K562 (cell line): ENCODE data around the gene GABARAPL2. TPM values are rescaled to one million over a fixed set of nuclear protein-coding genes. Genes with fewer than 3 reads are reported as not detected.

Source experiments
- ATAC-seq: fragments of 200-7000 bp; cut with Tn5 transposase; 3 replicates; pipeline ENCODE4 v1.9.1; 2020; ENCODE audit warnings: moderate library complexity
- BruUV-seq: library from RNA; stranded (reverse); fragments of 400-500 nt; replicated peaks from 2 replicates; lab custom pipeline; 2021; lab: Mats Ljungman, UMichigan
- CTCF ChIA-PET: fragments of 300-600 bp; formaldehyde crosslinking; extraction: SDS; loops from one replicate; lab custom pipeline; 2021; ENCODE audit warnings: low intra/inter-chr PET ratio; lab: Yijun Ruan, JAX
- POLR2A ChIA-PET: fragments of 300-600, 350-650 bp; sonication (Branson Sonifier 250); formaldehyde crosslinking; extraction: SDS; loops from one replicate; lab custom pipeline; 2021; ENCODE audit warnings: antibody characterized with exemption, inconsistent platforms; lab: Yijun Ruan, JAX
- DNase-seq, 4 experiments: peaks; one replicate each; pipeline versions ENCODE4 v3.0.0 to v3.0.0-alpha.2; 2011 to 2018; ENCODE audit warnings: low spot score in 3 of 4, mixed read lengths in 3 of 4; ENCODE audit errors: extremely low read depth in 1 of 4
- FAIRE-seq: peaks from 2 replicates; lab custom pipeline; 2011; peaks lifted over from hg19 to GRCh38; lab: Jason Lieb, UNC
- H2AFZ ChIP-seq: 2 replicates; pipeline ENCODE4 v1.6.0; 2011; ENCODE audit warnings: low read depth, low read length, control low read depth, inconsistent platforms
- H3K27ac ChIP-seq: fragments of 200-600 bp; 3 replicates; pipeline ENCODE4 v1.8.0; 2011; ENCODE audit warnings: low read depth, mild to moderate bottlenecking, control low read depth, inconsistent platforms, low read length, moderate library complexity, mixed read lengths; ENCODE audit errors: extremely low read depth
- H3K27me3 ChIP-seq, 2 experiments: fragments of 300-600 bp in 1 of 2; 2 replicates in 1 of 2; 3 replicates in 1 of 2; pipeline versions ENCODE4 v1.6.0 to v1.8.0; 2011; ENCODE audit warnings: inconsistent platforms in 2 of 2, low read length in 2 of 2, mild to moderate bottlenecking in 1 of 2, mixed read lengths in 1 of 2, moderate library complexity in 1 of 2; ENCODE audit not compliant: control insufficient read depth in 2 of 2, insufficient read depth in 2 of 2
- H3K36me3 ChIP-seq: fragments of 300-600 bp; 3 replicates; pipeline ENCODE4 v1.8.0; 2011; ENCODE audit warnings: mild to moderate bottlenecking, low read length, inconsistent platforms; ENCODE audit not compliant: control insufficient read depth, insufficient read depth
- H3K4me1 ChIP-seq, 2 experiments: fragments of 200-600 bp in 1 of 2; replicated peaks in 1 of 2; 2 replicates in 1 of 2; 3 replicates in 1 of 2; pipeline versions ENCODE4 v1.5.1 to v1.8.0; 2011; ENCODE audit warnings: inconsistent platforms in 2 of 2, low read length in 2 of 2, mild to moderate bottlenecking in 1 of 2, mixed read lengths in 1 of 2, moderate library complexity in 1 of 2; ENCODE audit not compliant: control insufficient read depth in 2 of 2, insufficient read depth in 2 of 2
- H3K4me2 ChIP-seq: 2 replicates; pipeline ENCODE4 v1.6.1; 2011; ENCODE audit warnings: low read length, control low read depth, inconsistent platforms, mixed read lengths; ENCODE audit not compliant: insufficient read depth
- H3K4me3 ChIP-seq: fragments of 200-600 bp; sonication (generic), shearing (Covaris generic); 2 replicates; pipeline ENCODE4 v1.5.1; 2016; ENCODE audit warnings: control low read depth, inconsistent platforms
- H3K79me2 ChIP-seq: fragments of 200-600 bp; 3 replicates; pipeline ENCODE4 v1.8.0; 2011; ENCODE audit warnings: low read length, inconsistent platforms; ENCODE audit not compliant: control insufficient read depth, insufficient read depth
- H3K9ac ChIP-seq, 2 experiments: 2 replicates each; pipeline versions ENCODE4 v1.6.0 to v1.6.1; 2011; ENCODE audit warnings: low read depth in 2 of 2, low read length in 2 of 2, control low read depth in 1 of 2, inconsistent platforms in 1 of 2, mild to moderate bottlenecking in 1 of 2, mixed read lengths in 1 of 2; ENCODE audit not compliant: insufficient read depth in 1 of 2
- H3K9me1 ChIP-seq: one replicate; pipeline ENCODE4 v1.6.0; 2011; ENCODE audit warnings: inconsistent platforms, mild to moderate bottlenecking, low read length, moderate library complexity; ENCODE audit not compliant: control insufficient read depth, insufficient read depth
- H3K9me3 ChIP-seq: replicated peaks from 2 replicates; pipeline ENCODE4 v1.5.1; 2011; ENCODE audit warnings: low read depth, low read length, inconsistent platforms; ENCODE audit not compliant: control insufficient read depth, insufficient read depth
- H4K20me1 ChIP-seq: replicated peaks from 2 replicates; pipeline ENCODE4 v1.6.1; 2011; ENCODE audit warnings: low read length, inconsistent platforms, mixed read lengths; ENCODE audit not compliant: control insufficient read depth, insufficient read depth
- CBX2 ChIP-seq: fragments of 200-600 bp; sonication (generic); IDR thresholded peaks from one replicate; pipeline ENCODE4 v1.6.1; 2012; ENCODE audit warnings: mild to moderate bottlenecking, low read length, inconsistent platforms; ENCODE audit not compliant: insufficient read depth, poor library complexity, severe bottlenecking
- TFE3 ChIP-seq: fragments of 450-650 bp; formaldehyde crosslinking; IDR thresholded peaks from 2 replicates; pipeline ENCODE4 v1.4.0; 2020; ENCODE audit warnings: mild to moderate bottlenecking, mixed read lengths
- ZFX ChIP-seq: sonication (generic); formaldehyde crosslinking; IDR thresholded peaks from 2 replicates; pipeline ENCODE4 v1.8.0; 2022; ENCODE audit warnings: mild to moderate bottlenecking, missing genetic modification reagents, moderate library complexity
- WGBS: fragments of 100-300 bp; shearing (Covaris generic); methylation state at CpG from one replicate; pipeline ENCODE4 v1.1.6; 2016; ENCODE audit warnings: low coverage, mixed read lengths; ENCODE audit not compliant: insufficient coverage; ENCODE audit errors: missing lambda C conversion rate; 5-methylcytosine and 5-hydroxymethylcytosine counted together
- in situ Hi-C: fragments of 300-500 bp; cut with MboI; formaldehyde crosslinking; loops from 4 replicates; pipeline ENCODE4 v1.15.0; 2018; ENCODE audit warnings: inconsistent platforms, mixed read lengths
- intact Hi-C: fragments of 100-400 bp; cut with micrococcal nuclease; formaldehyde crosslinking; loops from 2 replicates; pipeline ENCODE4 v1.14.2; 2022
- polyA plus RNA-seq, 8 experiments: library from polyadenylated mRNA; depleted of rRNA in 4 of 8; stranded (reverse) in 5 of 8; unstranded in 3 of 8; fragments of >200 nt; fragmentation: Nextera tagmentation in 2 of 8; fragmentation: Illumina TruSeq in 1 of 8; extraction: Ambion mirVana in 2 of 8; extraction: Trizol in 1 of 8; gene quantifications; 2 replicates each; pipeline versions ENCODE4 v1.2.1 to v1.2.3, GENCODE V29; 2011 to 2014; ENCODE audit warnings: inconsistent platforms in 1 of 8, missing spikeins in 1 of 8
- total RNA-seq, 7 experiments: library from RNA; depleted of rRNA in 6 of 7; stranded (reverse); fragments of >200 nt in 6 of 7; fragmentation: Illumina TruSeq in 2 of 7; extraction: Trizol in 2 of 7; gene quantifications; 2 replicates each; pipeline versions ENCODE4 v1.2.1 to v1.2.3, GENCODE V29; 2011 to 2021; ENCODE audit warnings: low replicate concordance in 1 of 7

GABARAPL2 gene
- total and polyA plus RNA-seq, 9 of the 15 experiments (the other 6 are each of a cell fraction or from before 2014, with no cell fraction given), result 42.1 to 288 (median 91.8) TPM

- CTCF ChIA-PET, result no interaction called here
Observed at GRCh38 chr16:75573955-75574354, 7.8 kb downstream of the GABARAPL2 start.

GRCh38 chr16:75575958-75576357 is 9.8 kb downstream of the GABARAPL2 start:
- no peaks in the 10 kb centered on the region for H3K27me3 ChIP-seq
- BruUV-seq, result no TSS peak
- ATAC-seq (no peak), FAIRE-seq (no peak), DNase-seq (no peak)
- in situ Hi-C loops (no loop called here), intact Hi-C loops (no loop called here)
- H3K79me2 ChIP-seq, result peaks cover 11% of the 10 kb centered on the region; the same call in 1 of the 3 replicates
- TF ChIP-seq ZFX (CRISPR knock-in tag), result peak; percentile 34; the same call in 1 of the 2 replicates
- TF ChIP-seq TFE3, result no peak
- no peak overlapping the region for H3K9ac ChIP-seq
- POLR2A ChIA-PET, result interaction anchor here (1.3 to 2.4 kb wide), 4 partner anchors 8 to 15 kb away, joined by 3 to 11 read pairs (median 6); partner anchors contain the start of gene GABARAPL2
- H4K20me1 ChIP-seq, result peaks cover 9% of the 10 kb centered on the region; the same call in 1 of the 2 replicates
- H3K4me2 ChIP-seq, result no peak overlapping the region
- peaks cover 77% of the 10 kb centered on the region; the same call in 2 of the 3 replicates for H3K36me3 ChIP-seq
- no peaks in the 10 kb centered on the region for H3K9me3 ChIP-seq
- no peaks in the 10 kb centered on the region for H3K9me1 ChIP-seq
- no peak overlapping the region for H3K27ac ChIP-seq
- H2AFZ ChIP-seq, result no peak overlapping the region
- 71% methylated on average over 3 of the region's 3 CpGs for WGBS
- CTCF ChIA-PET, result no interaction called here
- H3K4me1 ChIP-seq, result peaks cover 15 to 20% of the 10 kb centered on the region in 2 experiments; a peak in 3 of 5 replicates
- H3K4me3 ChIP-seq, result no peak overlapping the region

More at GRCh38 chr16:75573955-75574354, 7.8 kb downstream of the GABARAPL2 start:
- Histone ChIP-seq H2AFZ (no peak overlapping the region), H3K4me3 (no peak overlapping the region), H3K27ac (no peak overlapping the region), H3K4me2 (no peak overlapping the region), H3K79me2 (peaks cover 11% of the 10 kb centered on the region; the same call in 1 of the 3 replicates), H3K9ac (no peak overlapping the region), H3K27me3 (no peaks in the 10 kb centered on the region), H3K4me1 (peaks cover 19 to 26% of the 10 kb centered on the region in 2 experiments; a peak in 3 of 5 replicates), H4K20me1 (peaks cover 5% of the 10 kb centered on the region; the same call in 1 of the 2 replicates), H3K36me3 (peaks cover 90% of the 10 kb centered on the region; the same call in 2 of the 3 replicates), H3K9me1 (no peaks in the 10 kb centered on the region), H3K9me3 (no peaks in the 10 kb centered on the region)
- BruUV-seq, result no TSS peak
- 89% methylated on average over 5 of the region's 5 CpGs for WGBS
- no peak for TF ChIP-seq CBX2
- in situ Hi-C loops (no loop called here), intact Hi-C loops (no loop called here)
- DNase-seq, result no peak
- ATAC-seq, result no peak
- no peak for FAIRE-seq
- POLR2A ChIA-PET, result interaction anchor here (0.6 to 1.7 kb wide), 4 partner anchors 8 to 47 kb away, joined by 3 to 4 read pairs (median 4); partner anchors contain the start of gene GABARAPL2
